Measurements from ENCODE around the gene AP3D1. TPM values are rescaled to one million over a fixed set of nuclear protein-coding genes. Genes with fewer than 3 reads are reported as not detected.
A peak's percentile ranks its signal among the peaks of the same experiment; 100 is the strongest.

The AP3D1 gene
- total RNA-seq, 3 donors from 2014 or later: 53.6 to 68.5 (median 54.0) TPM

DNA sequence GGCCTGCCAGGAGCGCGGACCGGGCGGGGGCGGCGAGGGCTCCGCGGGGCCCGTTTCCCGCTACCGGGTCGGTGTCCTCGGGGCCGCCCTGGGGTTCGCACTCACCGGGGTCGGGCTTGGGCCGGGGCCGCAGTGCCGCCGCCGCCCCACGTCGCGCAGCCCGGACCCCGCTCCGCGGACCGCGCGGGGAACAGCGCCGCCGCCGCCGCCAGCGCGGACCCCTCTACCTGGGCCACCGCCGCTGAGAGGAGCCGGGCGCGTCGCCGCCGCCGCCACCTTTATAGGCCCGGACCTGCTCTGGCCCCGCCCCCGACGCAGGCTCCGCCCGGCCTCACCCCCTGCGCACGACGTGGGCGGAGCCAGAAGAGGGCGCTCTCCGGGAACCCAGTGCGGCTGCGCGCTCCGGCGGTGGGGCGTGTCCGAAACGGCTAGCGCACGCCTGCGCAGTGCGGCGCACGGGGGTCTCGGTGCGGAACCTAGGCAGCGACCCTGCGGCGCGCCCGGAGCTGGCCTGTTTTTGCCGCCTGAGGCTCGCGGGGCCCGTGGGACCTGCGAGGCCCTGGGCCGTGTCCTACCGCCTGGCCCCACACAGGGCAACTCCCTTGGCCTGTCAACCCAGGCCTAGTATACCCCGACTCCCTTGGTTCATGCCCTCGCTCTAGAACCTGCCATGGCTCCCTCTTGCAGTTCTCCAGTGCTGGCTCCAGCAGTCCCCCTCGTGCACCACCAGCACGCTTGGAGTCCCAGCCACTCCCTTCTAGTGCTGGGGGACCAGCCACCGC lies 100.2 kb downstream of the AP3D1 start, which contains the start of gene MKNK2:
Gene MKNK2, minus strand, starts transcription at position 254 of the 782 bp plus-strand sequence. CDS start 393 bp downstream, outside the sequence.
- no peaks in the 10 kb centered on the region for H3K9me3 ChIP-seq
- peak; percentile 87 to 94 for DNase-seq (ENCODE audit: low spot score in 2 of 2)
- peak; percentile 92 to 93 (median 92) for TF ChIP-seq POLR2AphosphoS5 (IDR thresholded peaks at IDR 0.05)
- TF ChIP-seq, protein P1, sequence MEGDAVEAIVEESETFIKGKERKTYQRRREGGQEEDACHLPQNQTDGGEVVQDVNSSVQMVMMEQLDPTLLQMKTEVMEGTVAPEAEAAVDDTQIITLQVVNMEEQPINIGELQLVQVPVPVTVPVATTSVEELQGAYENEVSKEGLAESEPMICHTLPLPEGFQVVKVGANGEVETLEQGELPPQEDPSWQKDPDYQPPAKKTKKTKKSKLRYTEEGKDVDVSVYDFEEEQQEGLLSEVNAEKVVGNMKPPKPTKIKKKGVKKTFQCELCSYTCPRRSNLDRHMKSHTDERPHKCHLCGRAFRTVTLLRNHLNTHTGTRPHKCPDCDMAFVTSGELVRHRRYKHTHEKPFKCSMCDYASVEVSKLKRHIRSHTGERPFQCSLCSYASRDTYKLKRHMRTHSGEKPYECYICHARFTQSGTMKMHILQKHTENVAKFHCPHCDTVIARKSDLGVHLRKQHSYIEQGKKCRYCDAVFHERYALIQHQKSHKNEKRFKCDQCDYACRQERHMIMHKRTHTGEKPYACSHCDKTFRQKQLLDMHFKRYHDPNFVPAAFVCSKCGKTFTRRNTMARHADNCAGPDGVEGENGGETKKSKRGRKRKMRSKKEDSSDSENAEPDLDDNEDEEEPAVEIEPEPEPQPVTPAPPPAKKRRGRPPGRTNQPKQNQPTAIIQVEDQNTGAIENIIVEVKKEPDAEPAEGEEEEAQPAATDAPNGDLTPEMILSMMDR (IDR thresholded peaks at IDR 0.05): peak; percentile 8 to 36 (median 28)
- TF ChIP-seq POLR2A (IDR thresholded peaks at IDR 0.05): peak; percentile 65
- peaks cover 49 to 50% of the 10 kb centered on the region in 2 donors for H3K4me1 ChIP-seq
- H3K36me3 ChIP-seq: no peaks in the 10 kb centered on the region
- intact Hi-C loops (cut with DNase I; ENCODE audit: low total_unique reads): no loop called here
- H3K27ac ChIP-seq: peak within 1 kb of the TSS; percentile 98
- H3K4me3 ChIP-seq: peak within 1 kb of the TSS; percentile 95 to 97 (median 97)
- no peaks in the 10 kb centered on the region for H3K27me3 ChIP-seq

Other genes with a start within 250 kb of the AP3D1 start
- 1 to 10 TPM; 1.1 to 5.4 (median 4.9) TPM for gene ADAT3, start 246.2 kb downstream of the AP3D1 start, total RNA-seq
- gene SCAMP4, start 246.2 kb downstream of the AP3D1 start, total RNA-seq: 10 to 100 TPM; 41.4 to 66.6 (median 44.6) TPM
- gene CSNK1G2, start 210.4 kb downstream of the AP3D1 start, total RNA-seq: 10 to 100 TPM; 31.5 to 76.7 (median 68.2) TPM
- gene BTBD2, start 135.9 kb downstream of the AP3D1 start, total RNA-seq: 10 to 100 TPM; 52.0 to 67.2 (median 54.4) TPM
- 100 to 1,000 TPM in 1 of 3 donors, 10 to 100 TPM in 2; 94.7 to 170 (median 97.0) TPM for gene MKNK2, start 100.3 kb downstream of the AP3D1 start, total RNA-seq
- 10 to 100 TPM; 18.3 to 45.8 (median 29.2) TPM for gene MOB3A, start 55.2 kb downstream of the AP3D1 start, total RNA-seq
- 10 to 100 TPM in 1 of 3 donors, 1 to 10 TPM in 2; 3.6 to 12.8 (median 3.7) TPM for gene IZUMO4, start 54.7 kb downstream of the AP3D1 start, total RNA-seq
- gene DOT1L, start 12.4 kb upstream of the AP3D1 start, total RNA-seq: 10 to 100 TPM in 1 of 3 donors, 1 to 10 TPM in 2; 7.7 to 10.2 (median 8.0) TPM
- gene PLEKHJ1, start 84.8 kb upstream of the AP3D1 start, total RNA-seq: 10 to 100 TPM; 44.6 to 52.8 (median 47.4) TPM
- gene SF3A2, start 85.3 kb upstream of the AP3D1 start, total RNA-seq: 10 to 100 TPM; 32.6 to 38.0 (median 33.3) TPM
- gene AMH, start 97.8 kb upstream of the AP3D1 start, total RNA-seq: 1 to 10 TPM in 2 of 3 donors, not detected in 1; 2.5 to 3.9 TPM
- gene JSRP1, start 104.9 kb upstream of the AP3D1 start, total RNA-seq: 1 to 10 TPM in 2 of 3 donors, not detected in 1; 1.0 to 2.3 TPM
- 1 to 10 TPM in 1 of 3 donors, not detected in 2; 1.8 TPM for gene PEAK3, start 130.6 kb upstream of the AP3D1 start, total RNA-seq
- under 1 TPM in 2 of 3 donors, not detected in 1; 0.16 to 0.33 TPM for gene LINGO3, start 156.6 kb upstream of the AP3D1 start, total RNA-seq
- 100 to 1,000 TPM in 2 of 3 donors, 10 to 100 TPM in 1; 95.1 to 188 (median 125) TPM for gene LSM7, start 177.0 kb upstream of the AP3D1 start, total RNA-seq
- 10 to 100 TPM; 23.5 to 61.2 (median 49.8) TPM for gene SPPL2B, start 177.1 kb upstream of the AP3D1 start, total RNA-seq
- gene TMPRSS9, start 208.7 kb upstream of the AP3D1 start, total RNA-seq: under 1 TPM in 1 of 3 donors, not detected in 2; under 0.01 TPM